Measurements from ENCODE around the gene NKD1.

- TF ChIP-seq EZH2phosphoT487 (IDR thresholded peaks at IDR 0.05; ENCODE audit: insufficient read depth, low read depth) = no peak
- no peak for TF ChIP-seq EZH2 (IDR thresholded peaks at IDR 0.05; ENCODE audit: insufficient read depth, poor library complexity, severe bottlenecking)
Observed at GRCh38 chr16:50607970-50608557, 59.9 kb downstream of the NKD1 start.

All from GM23248 (cell line).